Esophagus muscularis mucosa (tissue), 4 donors: Measurements from ENCODE around the gene GLI3. TPM values are rescaled to one million over a fixed set of nuclear protein-coding genes. Genes with fewer than 3 reads are reported as not detected.

ENCODE experiments used
- DNase-seq: peaks from one replicate; pipeline ENCODE4 v3.0.0-alpha.2; 2017; ENCODE audit errors: extremely low spot score
- H3K27ac ChIP-seq, 4 donors: fragments of 200-600 bp; sonication (generic); replicated peaks in 1 of 4; 1 replicate in 3 of 4; 2 replicates in 1 of 4; pipeline ENCODE4 v1.5.1; 2016 to 2019; ENCODE audit warnings: mild to moderate bottlenecking in 1 of 4
- H3K27me3 ChIP-seq, 4 donors: fragments of 200-600 bp; sonication (generic); one replicate each; pipeline versions ENCODE4 v1.5.1 to v1.6.0; 2016 to 2019
- H3K36me3 ChIP-seq, 4 donors: fragments of 200-600 bp; sonication (generic); one replicate each; pipeline ENCODE4 v1.5.1; 2016 to 2019
- H3K4me1 ChIP-seq, 4 donors: fragments of 200-600 bp; sonication (generic); one replicate each; pipeline ENCODE4 v1.5.1; 2016 to 2019
- H3K4me3 ChIP-seq, 4 donors: fragments of 200-600 bp; sonication (generic); 1 replicate in 2 of 4; 2 replicates in 2 of 4; pipeline ENCODE4 v1.5.1; 2016 to 2019; ENCODE audit warnings: mild to moderate bottlenecking in 4 of 4, moderate library complexity in 1 of 4
- H3K9me3 ChIP-seq, 4 donors: fragments of 200-600 bp; sonication (generic); 1 replicate in 3 of 4; 2 replicates in 1 of 4; pipeline ENCODE4 v1.5.1; 2016 to 2019
- CTCF ChIP-seq, 3 experiments: fragments of 200-600 bp in 2 of 3; fragments of 450-650 bp in 1 of 3; sonication (generic) in 2 of 3; IDR thresholded peaks; one replicate each; pipeline ENCODE4 v1.5.1; 2017 to 2019; ENCODE audit warnings: antibody characterized with exemption in 3 of 3, mild to moderate bottlenecking in 2 of 3, moderate library complexity in 1 of 3
- EP300 ChIP-seq: sonication (generic); formaldehyde crosslinking; IDR thresholded peaks from one replicate; pipeline ENCODE4 v1.6.1; 2017; ENCODE audit warnings: antibody characterized with exemption
- POLR2A ChIP-seq: fragments of 450-650 bp; IDR thresholded peaks from one replicate; pipeline ENCODE4 v1.6.1; 2017; ENCODE audit warnings: antibody characterized with exemption, moderate library complexity, mild to moderate bottlenecking, low read depth
- POLR2AphosphoS5 ChIP-seq, 2 donors: sonication (generic); formaldehyde crosslinking; IDR thresholded peaks; one replicate each; pipeline ENCODE4 v1.6.1; 2017; ENCODE audit warnings: antibody characterized with exemption in 2 of 2
- WGBS: methylation state at CpG from one replicate; pipeline ENCODE4 v1.1.5; 2018; 5-methylcytosine and 5-hydroxymethylcytosine counted together
- intact Hi-C: fragments of 100-400 bp; cut with DNase I; formaldehyde crosslinking; loops from one replicate; pipeline ENCODE4 v1.15.1; 2023
- total RNA-seq, 4 donors: library from RNA; depleted of rRNA; stranded (reverse); fragments of >200 nt; gene quantifications; one replicate each; pipeline versions ENCODE4 v1.1.0 to v1.2.1, GENCODE V29; 2016

The GLI3 gene
- total RNA-seq, 4 donors from 2014 or later = 11.7 to 17.8 (median 13.3) TPM

- TF ChIP-seq POLR2A = no peak
- no peak for TF ChIP-seq CTCF (IDR thresholded peaks at IDR 0.05)
- TF ChIP-seq POLR2AphosphoS5 (IDR thresholded peaks at IDR 0.05) = no peak
- TF ChIP-seq EP300 = no peak
- Histone ChIP-seq H3K36me3 (no peaks in the 10 kb centered on the region), H3K9me3 (no peaks in the 10 kb centered on the region), H3K4me3 (no peak overlapping the region), H3K27me3 (no peaks in the 10 kb centered on the region), H3K4me1 (peaks cover 0 to 17% (median 8%) of the 10 kb centered on the region in 4 donors), H3K27ac (no peak overlapping the region)
- WGBS = 62% methylated on average over 3 of the region's 3 CpGs
- intact Hi-C loops = no loop called here
- peak; percentile 72 for DNase-seq
Observed at GRCh38 chr7:41921453-41921981, 315.5 kb downstream of the GLI3 start.

- DNase-seq = no peak
- no peak for TF ChIP-seq POLR2A
- TF ChIP-seq POLR2AphosphoS5 (IDR thresholded peaks at IDR 0.05) = no peak
- TF ChIP-seq EP300 = no peak
- no peak for TF ChIP-seq CTCF (IDR thresholded peaks at IDR 0.05)
- Histone ChIP-seq H3K36me3 (no peaks in the 10 kb centered on the region), H3K4me1 (peaks cover 0 to 34% (median 20%) of the 10 kb centered on the region in 4 donors), H3K9me3 (no peaks in the 10 kb centered on the region), H3K4me3 (no peak overlapping the region), H3K27me3 (no peaks in the 10 kb centered on the region), H3K27ac (no peak overlapping the region)
- WGBS = 81% methylated on average over 5 of the region's 5 CpGs
- intact Hi-C loops = no loop called here
Observed at GRCh38 chr7:41918597-41918996, 318.4 kb downstream of the GLI3 start.

- peaks cover 0 to 34% (median 20%) of the 10 kb centered on the region in 4 donors for H3K4me1 ChIP-seq
- peak overlapping the region; percentile 46 to 77 (median 60) for H3K27ac ChIP-seq
- H3K4me3 ChIP-seq = no peak overlapping the region
- H3K36me3 ChIP-seq = no peaks in the 10 kb centered on the region
- intact Hi-C loops = no loop called here
- TF ChIP-seq CTCF (IDR thresholded peaks at IDR 0.05) (no peak), POLR2AphosphoS5 (IDR thresholded peaks at IDR 0.05) (peak; percentile 62 to 82)
- H3K9me3 ChIP-seq = no peaks in the 10 kb centered on the region
- no peaks in the 10 kb centered on the region for H3K27me3 ChIP-seq
- 37% methylated on average over 5 of the region's 5 CpGs for WGBS
- DNase-seq = no peak
Observed at GRCh38 chr7:41916450-41916927, 320.5 kb downstream of the GLI3 start.

- TF ChIP-seq POLR2AphosphoS5 (IDR thresholded peaks at IDR 0.05) (no peak), EP300 (no peak), CTCF (IDR thresholded peaks at IDR 0.05) (no peak), POLR2A (no peak)
- WGBS = 64% methylated on average over 1 of the region's 1 CpG
- H3K4me3 ChIP-seq = no peak overlapping the region
- intact Hi-C loops = no loop called here
- H3K36me3 ChIP-seq = no peaks in the 10 kb centered on the region
- H3K27ac ChIP-seq = peak overlapping the region in 3 of 4 donors; percentile 55 to 77 (median 64)
- H3K27me3 ChIP-seq = no peaks in the 10 kb centered on the region
- no peak for DNase-seq
- H3K4me1 ChIP-seq = peaks cover 0 to 27% (median 17%) of the 10 kb centered on the region in 4 donors
- no peaks in the 10 kb centered on the region for H3K9me3 ChIP-seq
Observed at GRCh38 chr7:41915871-41916270, 321.1 kb downstream of the GLI3 start.
